Erythroblast (primary cell): ENCODE measurements around the gene ARHGAP6.

Source experiments
- GATA1 ChIP-seq: IDR thresholded peaks from 2 replicates; pipeline ENCODE4 v1.6.1; 2011; ENCODE audit warnings: low read depth, mild to moderate bottlenecking, control low read depth, low read length, moderate library complexity
- POLR2A ChIP-seq: IDR thresholded peaks from 2 replicates; pipeline ENCODE4 v1.6.1; 2011; ENCODE audit warnings: mild to moderate bottlenecking, low read length

GRCh38 chrX:11146411-11146810, 519.3 kb downstream of the ARHGAP6 start:
- TF ChIP-seq POLR2A (no peak), GATA1 (no peak)
